Measurements from ENCODE around the gene MAU2. TPM values are rescaled to one million over a fixed set of nuclear protein-coding genes. Genes with fewer than 3 reads are reported as not detected.
A peak's percentile ranks its signal among the peaks of the same experiment; 100 is the strongest.

The MAU2 gene
- total and polyA plus RNA-seq, 2 of the 13 experiments (the other 11 are each of a cell fraction or from before 2014, with no cell fraction given), result 16.8 to 33.8 TPM

- TF ChIP-seq GABPA (IDR thresholded peaks at IDR 0.05; ENCODE audit: low read depth, low read length) (peak; percentile 66), GABPA (CRISPR knock-in tag; IDR thresholded peaks at IDR 0.05; ENCODE audit: low read depth) (peak; percentile 87), TBX2 (CRISPR knock-in tag; IDR thresholded peaks at IDR 0.05; ENCODE audit: borderline replicate concordance) (no peak; the same call in 1 of the 2 replicates), MTA1 (CRISPR knock-in tag; IDR thresholded peaks at IDR 0.05; ENCODE audit: borderline replicate concordance) (no peak; the same call in 1 of the 2 replicates), ARNT (IDR thresholded peaks at IDR 0.05) (no peak), ZNF180 (CRISPR knock-in tag; IDR thresholded peaks at IDR 0.05; ENCODE audit: borderline replicate concordance, low read depth) (no peak), ISX (CRISPR knock-in tag; conservative IDR thresholded peaks at IDR 0.05) (0 out of 2 replicates have a peak, but pooled peaks have one; percentile 53), ARID2 (CRISPR knock-in tag; IDR thresholded peaks at IDR 0.05; ENCODE audit: borderline replicate concordance) (no peak; the same call in 1 of the 2 replicates), SRY (CRISPR knock-in tag; IDR thresholded peaks at IDR 0.05) (no peak; the same call in 1 of the 2 replicates), ZNF431 (CRISPR knock-in tag; IDR thresholded peaks at IDR 0.05; ENCODE audit: borderline replicate concordance, low read depth) (no peak), TBL1XR1 (IDR thresholded peaks at IDR 0.05; ENCODE audit: borderline replicate concordance, low read length, partially characterized antibody) (peak; percentile 31), KLF6 (CRISPR knock-in tag; IDR thresholded peaks at IDR 0.05) (peak; percentile 83), ZFP41 (CRISPR knock-in tag; IDR thresholded peaks at IDR 0.05; ENCODE audit: borderline replicate concordance) (peak; percentile 24; the same call in 1 of the 2 replicates), DRAP1 (CRISPR knock-in tag; IDR thresholded peaks at IDR 0.05) (peak; percentile 97), PHF20 (CRISPR knock-in tag; IDR thresholded peaks at IDR 0.05) (peak; percentile 75), NFYB (CRISPR knock-in tag; IDR thresholded peaks at IDR 0.05) (peak; percentile 74), AHR (CRISPR knock-in tag; IDR thresholded peaks at IDR 0.05) (peak; percentile 47; the same call in 1 of the 2 replicates), GATAD2A (CRISPR knock-in tag; IDR thresholded peaks at IDR 0.05) (no peak), ISL2 (CRISPR knock-in tag; IDR thresholded peaks at IDR 0.05) (0 out of 2 replicates have a peak, but pooled peaks have one; percentile 36), GABPB1 (CRISPR knock-in tag; IDR thresholded peaks at IDR 0.05) (peak; percentile 95), HNRNPL (IDR thresholded peaks at IDR 0.05; ENCODE audit: low read depth, low read length) (no peak), ZNF7 (CRISPR knock-in tag; IDR thresholded peaks at IDR 0.05) (no peak)
- TF ChIP-seq, protein P1, sequence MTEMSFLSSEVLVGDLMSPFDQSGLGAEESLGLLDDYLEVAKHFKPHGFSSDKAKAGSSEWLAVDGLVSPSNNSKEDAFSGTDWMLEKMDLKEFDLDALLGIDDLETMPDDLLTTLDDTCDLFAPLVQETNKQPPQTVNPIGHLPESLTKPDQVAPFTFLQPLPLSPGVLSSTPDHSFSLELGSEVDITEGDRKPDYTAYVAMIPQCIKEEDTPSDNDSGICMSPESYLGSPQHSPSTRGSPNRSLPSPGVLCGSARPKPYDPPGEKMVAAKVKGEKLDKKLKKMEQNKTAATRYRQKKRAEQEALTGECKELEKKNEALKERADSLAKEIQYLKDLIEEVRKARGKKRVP (CRISPR knock-in tag; IDR thresholded peaks at IDR 0.05), result 0 out of 4 replicates have a peak, but pooled peaks of 1 of the 2 experiments have one; percentile 45
- TF ChIP-seq, protein P2, sequence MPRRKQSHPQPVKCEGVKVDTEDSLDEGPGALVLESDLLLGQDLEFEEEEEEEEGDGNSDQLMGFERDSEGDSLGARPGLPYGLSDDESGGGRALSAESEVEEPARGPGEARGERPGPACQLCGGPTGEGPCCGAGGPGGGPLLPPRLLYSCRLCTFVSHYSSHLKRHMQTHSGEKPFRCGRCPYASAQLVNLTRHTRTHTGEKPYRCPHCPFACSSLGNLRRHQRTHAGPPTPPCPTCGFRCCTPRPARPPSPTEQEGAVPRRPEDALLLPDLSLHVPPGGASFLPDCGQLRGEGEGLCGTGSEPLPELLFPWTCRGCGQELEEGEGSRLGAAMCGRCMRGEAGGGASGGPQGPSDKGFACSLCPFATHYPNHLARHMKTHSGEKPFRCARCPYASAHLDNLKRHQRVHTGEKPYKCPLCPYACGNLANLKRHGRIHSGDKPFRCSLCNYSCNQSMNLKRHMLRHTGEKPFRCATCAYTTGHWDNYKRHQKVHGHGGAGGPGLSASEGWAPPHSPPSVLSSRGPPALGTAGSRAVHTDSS (CRISPR knock-in tag; conservative IDR thresholded peaks at IDR 0.05), result no peak
- TF ChIP-seq, protein P3, sequence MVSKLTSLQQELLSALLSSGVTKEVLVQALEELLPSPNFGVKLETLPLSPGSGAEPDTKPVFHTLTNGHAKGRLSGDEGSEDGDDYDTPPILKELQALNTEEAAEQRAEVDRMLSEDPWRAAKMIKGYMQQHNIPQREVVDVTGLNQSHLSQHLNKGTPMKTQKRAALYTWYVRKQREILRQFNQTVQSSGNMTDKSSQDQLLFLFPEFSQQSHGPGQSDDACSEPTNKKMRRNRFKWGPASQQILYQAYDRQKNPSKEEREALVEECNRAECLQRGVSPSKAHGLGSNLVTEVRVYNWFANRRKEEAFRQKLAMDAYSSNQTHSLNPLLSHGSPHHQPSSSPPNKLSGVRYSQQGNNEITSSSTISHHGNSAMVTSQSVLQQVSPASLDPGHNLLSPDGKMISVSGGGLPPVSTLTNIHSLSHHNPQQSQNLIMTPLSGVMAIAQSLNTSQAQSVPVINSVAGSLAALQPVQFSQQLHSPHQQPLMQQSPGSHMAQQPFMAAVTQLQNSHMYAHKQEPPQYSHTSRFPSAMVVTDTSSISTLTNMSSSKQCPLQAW (CRISPR knock-in tag; IDR thresholded peaks at IDR 0.05), result peak; percentile 65
These were observed at the start of gene MAU2, which contains the start of gene SUGP1 (continued) for GRCh38 chr19:19320361-19321140.

Data from HepG2 (cell line).